Superior temporal gyrus (tissue), 1 donor: ENCODE measurements around the gene ATP11A.

ENCODE experiments used
- DNase-seq: peaks from one replicate; pipeline ENCODE4 v3.0.0-alpha.2; 2016; ENCODE audit errors: extremely low spot score

ATP11A gene

GRCh38 chr13:112759827-112760226, 70.0 kb downstream of the ATP11A start:
- DNase-seq = no peak

GRCh38 chr13:112760435-112760834, 70.6 kb downstream of the ATP11A start:
- no peak for DNase-seq

DNA sequence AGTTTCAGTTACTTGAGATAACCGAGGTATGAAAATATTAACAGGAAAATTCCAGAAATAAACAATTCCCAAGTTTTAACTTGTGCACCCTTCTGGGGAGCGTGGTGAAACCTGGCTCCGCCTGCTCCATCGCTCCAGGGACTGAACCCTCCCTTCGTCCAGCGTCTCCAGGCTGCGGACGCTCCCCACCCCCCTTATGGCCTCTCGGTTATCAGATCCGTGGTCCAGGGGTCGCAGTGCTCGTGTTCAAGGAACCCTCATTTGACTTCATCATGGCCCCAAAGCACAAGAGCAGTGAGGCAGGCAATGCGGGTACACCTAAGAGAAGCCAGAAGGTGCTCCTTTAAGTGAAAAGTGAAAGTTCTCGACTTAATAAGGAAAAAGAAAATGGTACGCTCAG, 71.1 kb downstream of the ATP11A start:
- DNase-seq = no peak

DNA sequence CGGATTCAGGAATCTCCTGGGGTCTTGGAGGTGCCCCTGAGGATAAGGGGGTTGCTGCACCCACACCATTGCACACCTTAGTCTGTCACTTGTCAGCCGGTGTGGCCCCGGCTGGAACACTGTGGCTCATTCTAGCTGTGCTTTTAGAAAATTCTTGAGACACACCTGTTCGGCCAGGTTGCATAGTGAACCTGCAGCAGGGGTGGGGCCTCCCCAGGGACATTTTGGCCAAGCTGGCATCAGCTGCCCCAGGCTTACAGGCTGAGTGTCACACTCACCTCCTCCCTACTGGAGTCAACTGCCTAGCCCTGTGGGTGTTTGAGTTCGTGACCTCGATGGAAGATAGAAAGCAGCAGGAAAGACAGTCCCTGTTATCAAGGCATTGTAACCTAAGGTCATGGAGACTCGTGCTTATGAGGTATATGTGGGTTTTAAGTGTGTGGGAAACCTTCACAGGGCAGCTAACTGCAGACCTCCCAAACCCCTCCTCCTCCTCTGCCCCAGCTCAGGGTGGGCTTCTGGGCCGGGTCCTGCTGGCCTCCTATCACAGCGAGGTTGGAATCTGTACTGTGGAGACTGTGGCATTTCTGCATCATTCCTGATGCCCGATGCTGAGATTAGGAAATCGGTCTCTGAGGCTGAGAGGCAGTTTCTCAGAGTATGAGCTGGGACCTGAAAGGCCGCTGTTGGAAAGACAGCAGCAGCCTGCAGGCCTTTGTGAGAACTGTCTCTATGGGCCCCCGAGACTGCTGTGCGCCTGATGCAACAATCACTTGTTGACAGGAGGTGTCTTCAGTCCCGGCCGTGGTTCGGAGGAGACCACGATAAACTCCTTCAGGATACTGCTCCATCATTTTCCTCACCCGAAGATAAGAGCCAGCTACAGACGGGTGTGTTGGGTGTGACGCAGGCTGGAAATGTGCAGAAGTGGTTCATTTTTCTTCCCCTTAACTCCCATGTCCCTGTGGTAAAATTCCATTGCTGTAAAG, 72.2 kb downstream of the ATP11A start:
- no peak for DNase-seq

DNA sequence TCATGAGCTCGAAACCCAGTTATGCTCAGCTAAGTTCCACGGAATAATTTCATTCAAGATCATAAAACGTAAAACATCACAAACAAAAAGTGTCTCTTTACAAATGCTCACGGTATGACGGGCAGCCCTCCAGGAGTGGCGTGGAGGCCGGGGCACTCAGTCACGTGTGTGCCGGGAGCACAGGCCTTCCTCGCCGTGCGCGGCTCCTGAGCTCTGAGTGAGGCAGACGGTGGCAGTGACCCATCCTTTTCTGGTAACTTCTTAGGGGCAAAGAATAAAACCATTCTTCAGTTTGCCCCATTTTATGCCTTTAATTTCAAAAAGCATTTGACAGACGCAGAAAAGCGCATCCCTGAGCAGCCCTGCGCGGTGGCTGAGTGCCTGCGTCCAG, 72.8 kb downstream of the ATP11A start:
- DNase-seq = no peak

GRCh38 chr13:112764028-112764427, 74.2 kb downstream of the ATP11A start:
- DNase-seq = no peak

GRCh38 chr13:112764864-112765561, 75.2 kb downstream of the ATP11A start:
- DNase-seq = no peak

- DNase-seq = no peak
These were observed 75.9 kb downstream of the ATP11A start for GRCh38 chr13:112765731-112766130.

DNA sequence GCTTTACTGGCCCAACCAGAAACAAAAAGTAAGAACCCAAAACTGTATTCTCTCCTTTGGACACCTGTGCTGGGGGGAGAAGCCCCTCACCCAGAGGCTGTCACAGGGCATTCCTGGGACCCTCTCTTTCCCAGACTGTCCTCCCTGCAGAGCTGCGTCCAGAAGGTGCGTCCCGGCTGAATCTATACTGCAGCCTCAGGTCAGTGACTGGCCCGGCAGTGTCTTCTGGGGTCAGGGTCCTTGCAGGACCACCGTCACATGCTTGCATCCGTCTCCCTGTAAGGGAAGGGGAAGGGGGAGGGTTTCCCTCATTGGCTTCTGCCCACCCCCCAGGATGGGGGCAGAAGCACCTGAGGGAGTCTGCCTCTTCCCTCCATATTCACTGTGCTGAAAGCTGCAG, 76.5 kb downstream of the ATP11A start:
- no peak for DNase-seq

GRCh38 chr13:112767506-112768471, 78.0 kb downstream of the ATP11A start:
- DNase-seq = no peak

- no peak for DNase-seq
These were observed 79.1 kb downstream of the ATP11A start for GRCh38 chr13:112768795-112769481.

DNA sequence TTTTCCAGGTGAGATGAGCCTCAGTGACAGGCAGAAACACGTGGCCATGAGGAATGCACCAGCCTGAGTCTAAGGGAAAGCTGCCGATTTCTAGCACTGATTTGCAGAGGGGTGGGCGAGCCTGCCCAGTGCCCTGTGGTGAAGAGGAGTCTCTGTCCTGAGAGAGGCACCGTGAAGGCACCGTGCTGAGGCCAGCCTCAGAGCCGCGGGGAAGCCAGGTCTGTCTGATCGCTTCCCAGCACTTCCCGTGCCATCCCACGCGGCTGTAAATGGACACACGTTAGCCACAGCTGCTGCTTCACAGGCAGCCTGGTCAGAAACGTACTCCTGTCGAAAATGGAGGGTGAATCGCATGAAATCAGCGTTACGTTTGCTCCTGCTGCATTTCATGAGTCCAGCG, 79.8 kb downstream of the ATP11A start:
- DNase-seq = no peak

GRCh38 chr13:112770504-112770903, 80.7 kb downstream of the ATP11A start:
- DNase-seq = no peak

GRCh38 chr13:112771139-112771876, 81.5 kb downstream of the ATP11A start:
- no peak for DNase-seq

GRCh38 chr13:112771877-112772538, 82.2 kb downstream of the ATP11A start:
- no peak for DNase-seq

DNA sequence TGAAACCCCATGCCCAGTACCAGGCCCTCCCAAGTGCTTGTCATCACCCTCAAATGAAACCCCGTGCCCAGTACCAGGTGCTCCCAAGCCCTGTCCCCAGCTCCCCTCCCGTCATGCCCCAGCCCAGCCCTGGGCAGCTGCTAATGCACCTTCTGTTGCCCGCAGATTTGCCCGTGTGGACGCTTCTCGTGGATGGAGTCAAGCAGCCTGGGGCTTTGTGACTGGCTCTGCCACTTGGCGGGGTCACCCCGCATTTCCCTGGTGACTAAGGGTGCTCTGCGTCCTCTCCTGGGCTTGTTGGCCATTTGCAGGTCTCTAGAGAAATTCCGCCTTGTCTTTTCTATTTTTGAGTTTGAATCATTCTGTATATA, 82.7 kb downstream of the ATP11A start:
- DNase-seq = no peak

DNA sequence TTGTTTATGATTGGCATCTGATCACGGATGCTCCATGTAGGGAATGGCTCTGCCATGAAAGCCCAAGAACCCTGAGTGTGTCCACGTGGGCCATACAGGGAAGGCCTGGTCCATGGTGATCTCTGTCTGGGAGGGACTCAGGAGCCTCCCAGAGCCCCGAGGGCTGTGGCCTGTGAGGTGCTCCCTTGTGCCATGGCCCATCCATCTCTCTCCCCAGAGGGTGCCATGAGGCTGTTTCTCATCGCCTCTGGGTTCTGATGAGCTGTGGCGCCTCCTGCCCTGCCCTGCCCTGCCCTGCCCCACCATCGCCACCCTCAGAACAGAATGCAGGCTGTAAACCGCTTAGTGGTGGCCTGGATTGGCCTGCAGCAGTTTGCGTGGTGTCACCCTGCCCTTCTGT, 83.1 kb downstream of the ATP11A start:
- no peak for DNase-seq

DNA sequence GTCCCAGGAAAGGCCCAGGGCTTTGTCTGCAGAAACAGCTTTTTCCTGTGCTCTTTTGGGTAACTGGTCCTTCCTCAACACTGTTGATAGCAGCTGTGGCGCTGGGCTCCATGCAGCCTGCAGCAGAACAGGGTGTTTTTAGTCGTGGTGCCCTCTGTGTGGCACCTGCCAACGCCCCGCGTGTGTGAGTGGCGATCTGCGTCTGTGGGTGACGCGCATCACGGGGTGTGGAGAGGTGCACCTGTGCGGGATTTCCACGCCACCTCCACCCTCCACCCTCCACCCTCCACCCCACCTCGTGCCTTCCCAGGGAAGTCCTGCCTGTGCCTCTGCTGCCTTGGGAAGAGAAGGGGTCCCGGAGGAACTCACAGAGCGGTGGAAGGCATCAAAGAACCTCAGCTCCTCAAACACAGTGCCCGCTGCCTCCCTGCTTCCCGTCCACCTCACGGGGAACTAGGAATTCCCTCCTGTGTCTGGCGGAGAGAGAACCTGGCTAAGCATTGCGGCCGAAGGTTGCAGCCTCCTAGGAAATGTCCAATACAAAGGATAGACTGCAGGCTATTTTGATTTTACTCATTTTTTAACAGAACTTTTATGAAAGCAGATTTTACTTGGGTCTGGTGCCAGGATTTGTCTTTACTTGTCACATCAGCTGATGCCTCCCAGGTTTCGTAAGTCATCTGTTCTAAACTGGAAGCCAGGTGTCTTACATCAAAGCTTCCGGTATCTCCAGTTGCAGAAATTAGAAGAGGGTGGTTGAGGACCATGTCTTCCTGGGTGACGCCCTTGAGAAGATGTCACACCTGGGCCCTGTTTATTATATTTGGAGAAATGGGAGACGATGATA, 84.0 kb downstream of the ATP11A start:
- DNase-seq = no peak

DNA sequence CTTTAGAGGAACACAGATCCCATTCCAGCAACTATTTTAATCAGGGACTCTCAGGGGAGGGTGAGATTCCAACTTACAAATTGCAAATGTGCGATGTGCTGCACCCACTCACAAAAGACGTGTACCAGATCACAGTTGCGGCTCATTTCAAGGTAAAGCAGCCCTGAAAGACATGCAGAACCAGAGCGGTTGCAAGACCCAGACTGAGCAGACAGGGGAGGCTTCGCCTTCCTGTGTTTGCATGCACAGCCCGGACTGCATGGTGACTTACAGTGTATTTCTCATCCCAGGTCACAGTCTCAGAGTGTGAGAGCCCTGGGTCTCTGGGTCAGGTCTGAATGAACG, 84.6 kb downstream of the ATP11A start:
- DNase-seq = no peak
